ENCODE measurements around the gene FOXG1. TPM values are rescaled to one million over a fixed set of nuclear protein-coding genes. Genes with fewer than 3 reads are reported as not detected.

The FOXG1 gene
- total RNA-seq, 1 donor from 2014 or later = not detected

GRCh38 chr14:28783664-28784063 lies 17.1 kb downstream of the FOXG1 start:
- FAIRE-seq (no peak), DNase-seq (ENCODE audit: low read depth) (no peak)
- no peak for TF ChIP-seq CTCF (IDR thresholded peaks at IDR 0.05; ENCODE audit: insufficient read depth, low read length, severe bottlenecking)
- Histone ChIP-seq H3K36me3 (ENCODE audit: control insufficient read depth, insufficient read depth, low read length) (no peaks in the 10 kb centered on the region), H3K4me3 (ENCODE audit: low read depth, low read length) (no peak overlapping the region), H3K27me3 (ENCODE audit: control insufficient read depth, insufficient read depth, low read length) (peaks cover 33% of the 10 kb centered on the region)

- DNase-seq (ENCODE audit: low read depth) (no peak), FAIRE-seq (no peak)
- Histone ChIP-seq H3K27me3 (ENCODE audit: control insufficient read depth, insufficient read depth, low read length) (peaks cover 33% of the 10 kb centered on the region), H3K4me3 (ENCODE audit: low read depth, low read length) (no peak overlapping the region), H3K36me3 (ENCODE audit: control insufficient read depth, insufficient read depth, low read length) (no peaks in the 10 kb centered on the region)
- TF ChIP-seq CTCF (IDR thresholded peaks at IDR 0.05; ENCODE audit: insufficient read depth, low read length, severe bottlenecking) = no peak
Measured at GRCh38 chr14:28784096-28785048, 17.8 kb downstream of the FOXG1 start.

GRCh38 chr14:28785096-28785952 lies 18.7 kb downstream of the FOXG1 start:
- Histone ChIP-seq H3K27me3 (ENCODE audit: control insufficient read depth, insufficient read depth, low read length) (peaks cover 29% of the 10 kb centered on the region), H3K4me3 (ENCODE audit: low read depth, low read length) (no peak overlapping the region), H3K36me3 (ENCODE audit: control insufficient read depth, insufficient read depth, low read length) (no peaks in the 10 kb centered on the region)
- FAIRE-seq (no peak), DNase-seq (ENCODE audit: low read depth) (no peak)
- no peak for TF ChIP-seq CTCF (IDR thresholded peaks at IDR 0.05; ENCODE audit: insufficient read depth, low read length, severe bottlenecking)

GRCh38 chr14:28807518-28807917 lies 40.9 kb downstream of the FOXG1 start:
- peak; percentile 50 for DNase-seq (ENCODE audit: low read depth)
- FAIRE-seq = no peak
- no peaks in the 10 kb centered on the region for H3K36me3 ChIP-seq (ENCODE audit: control insufficient read depth, insufficient read depth, low read length)
- no peak for TF ChIP-seq CTCF (IDR thresholded peaks at IDR 0.05; ENCODE audit: insufficient read depth, low read length, severe bottlenecking)
- no peak overlapping the region for H3K4me3 ChIP-seq (ENCODE audit: low read depth, low read length)
- H3K27me3 ChIP-seq (ENCODE audit: control insufficient read depth, insufficient read depth, low read length) = no peaks in the 10 kb centered on the region

GRCh38 chr14:28813810-28814209 lies 47.2 kb downstream of the FOXG1 start:
- no peaks in the 10 kb centered on the region for H3K36me3 ChIP-seq (ENCODE audit: control insufficient read depth, insufficient read depth, low read length)
- TF ChIP-seq CTCF (IDR thresholded peaks at IDR 0.05; ENCODE audit: insufficient read depth, low read length, severe bottlenecking) = no peak
- H3K27me3 ChIP-seq (ENCODE audit: control insufficient read depth, insufficient read depth, low read length) = no peaks in the 10 kb centered on the region
- FAIRE-seq (no peak), DNase-seq (ENCODE audit: low read depth) (no peak)
- no peak overlapping the region for H3K4me3 ChIP-seq (ENCODE audit: low read depth, low read length)

Measured in bronchial epithelial cell (primary cell).